ENCODE measurements around the gene SNORC.

Gene SNORC

DNA sequence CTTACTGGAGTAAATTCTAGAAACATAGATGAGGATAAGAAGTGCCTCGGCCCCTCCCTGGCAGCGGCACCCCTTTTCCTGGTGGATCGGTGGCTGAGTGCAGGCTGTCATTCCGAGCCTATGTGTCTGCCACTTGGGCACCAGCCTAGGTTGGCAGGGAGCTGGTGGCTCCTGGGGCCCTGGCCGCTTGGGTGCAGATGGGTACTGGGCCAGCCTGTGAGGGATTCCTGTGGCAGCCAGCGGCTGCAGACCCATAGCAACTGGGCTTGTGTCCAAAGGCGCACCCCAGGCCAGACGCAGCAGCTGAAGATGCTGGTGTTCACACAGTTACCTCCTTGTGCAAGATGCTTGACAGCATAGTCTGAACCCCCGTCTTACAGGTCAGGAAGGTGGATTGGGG is 2.8 kb downstream of the SNORC start:
- ATAC-seq: no peak

GRCh38 chr2:232873292-232873908 is 3.3 kb downstream of the SNORC start:
- ATAC-seq: no peak
- TF ChIP-seq ZNF8 (CRISPR knock-in tag; IDR thresholded peaks at IDR 0.05) (no peak), SNAI2 (CRISPR knock-in tag; IDR thresholded peaks at IDR 0.05) (no peak), GLIS3 (CRISPR knock-in tag; IDR thresholded peaks at IDR 0.05) (no peak), ZFP30 (CRISPR knock-in tag; IDR thresholded peaks at IDR 0.05) (no peak), CSRNP3 (CRISPR knock-in tag; IDR thresholded peaks at IDR 0.05) (no peak)

More for the DNA sequence above, 2.8 kb downstream of the SNORC start:
- TF ChIP-seq ZNF70 (CRISPR knock-in tag; IDR thresholded peaks at IDR 0.05): no peak
- no peak for TF ChIP-seq CSDC2 (CRISPR knock-in tag; IDR thresholded peaks at IDR 0.05)
- TF ChIP-seq CREB5 (CRISPR knock-in tag; IDR thresholded peaks at IDR 0.05; ENCODE audit: low read depth): no peak
- no peak for TF ChIP-seq ZC3H10 (CRISPR knock-in tag; IDR thresholded peaks at IDR 0.05)
- no peak for TF ChIP-seq GLIS3 (CRISPR knock-in tag; IDR thresholded peaks at IDR 0.05)
- TF ChIP-seq, protein P1, sequence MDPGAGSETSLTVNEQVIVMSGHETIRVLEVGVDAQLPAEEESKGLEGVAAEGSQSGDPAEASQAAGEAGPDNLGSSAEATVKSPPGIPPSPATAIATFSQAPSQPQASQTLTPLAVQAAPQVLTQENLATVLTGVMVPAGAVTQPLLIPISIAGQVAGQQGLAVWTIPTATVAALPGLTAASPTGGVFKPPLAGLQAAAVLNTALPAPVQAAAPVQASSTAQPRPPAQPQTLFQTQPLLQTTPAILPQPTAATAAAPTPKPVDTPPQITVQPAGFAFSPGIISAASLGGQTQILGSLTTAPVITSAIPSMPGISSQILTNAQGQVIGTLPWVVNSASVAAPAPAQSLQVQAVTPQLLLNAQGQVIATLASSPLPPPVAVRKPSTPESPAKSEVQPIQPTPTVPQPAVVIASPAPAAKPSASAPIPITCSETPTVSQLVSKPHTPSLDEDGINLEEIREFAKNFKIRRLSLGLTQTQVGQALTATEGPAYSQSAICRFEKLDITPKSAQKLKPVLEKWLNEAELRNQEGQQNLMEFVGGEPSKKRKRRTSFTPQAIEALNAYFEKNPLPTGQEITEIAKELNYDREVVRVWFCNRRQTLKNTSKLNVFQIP (CRISPR knock-in tag; IDR thresholded peaks at IDR 0.05; ENCODE audit: borderline replicate concordance, low read depth): no peak
- TF ChIP-seq ZFP3 (CRISPR knock-in tag; IDR thresholded peaks at IDR 0.05): no peak
- no peak for TF ChIP-seq ZFP30 (CRISPR knock-in tag; IDR thresholded peaks at IDR 0.05)
- TF ChIP-seq SNAI2 (CRISPR knock-in tag; IDR thresholded peaks at IDR 0.05): no peak
- no peak for TF ChIP-seq CSRNP3 (CRISPR knock-in tag; IDR thresholded peaks at IDR 0.05)
- no peak for TF ChIP-seq TCF4 (CRISPR knock-in tag; IDR thresholded peaks at IDR 0.05; ENCODE audit: borderline replicate concordance)
- no peak for TF ChIP-seq ZNF565 (CRISPR knock-in tag; conservative IDR thresholded peaks at IDR 0.05; ENCODE audit: low read depth)
- TF ChIP-seq ZNF8 (CRISPR knock-in tag; IDR thresholded peaks at IDR 0.05): no peak
- no peak for TF ChIP-seq ISL1 (CRISPR knock-in tag; IDR thresholded peaks at IDR 0.05)
- no peak for TF ChIP-seq ARNTL (CRISPR knock-in tag; IDR thresholded peaks at IDR 0.05; ENCODE audit: borderline replicate concordance, low read depth)
- TF ChIP-seq ESRRG (CRISPR knock-in tag; IDR thresholded peaks at IDR 0.05): no peak
- TF ChIP-seq TOX (CRISPR knock-in tag; IDR thresholded peaks at IDR 0.05; ENCODE audit: borderline replicate concordance): no peak
- no peak for TF ChIP-seq OSR1 (CRISPR knock-in tag; IDR thresholded peaks at IDR 0.05)
- no peak for TF ChIP-seq RARB (CRISPR knock-in tag; IDR thresholded peaks at IDR 0.05)

DNA sequence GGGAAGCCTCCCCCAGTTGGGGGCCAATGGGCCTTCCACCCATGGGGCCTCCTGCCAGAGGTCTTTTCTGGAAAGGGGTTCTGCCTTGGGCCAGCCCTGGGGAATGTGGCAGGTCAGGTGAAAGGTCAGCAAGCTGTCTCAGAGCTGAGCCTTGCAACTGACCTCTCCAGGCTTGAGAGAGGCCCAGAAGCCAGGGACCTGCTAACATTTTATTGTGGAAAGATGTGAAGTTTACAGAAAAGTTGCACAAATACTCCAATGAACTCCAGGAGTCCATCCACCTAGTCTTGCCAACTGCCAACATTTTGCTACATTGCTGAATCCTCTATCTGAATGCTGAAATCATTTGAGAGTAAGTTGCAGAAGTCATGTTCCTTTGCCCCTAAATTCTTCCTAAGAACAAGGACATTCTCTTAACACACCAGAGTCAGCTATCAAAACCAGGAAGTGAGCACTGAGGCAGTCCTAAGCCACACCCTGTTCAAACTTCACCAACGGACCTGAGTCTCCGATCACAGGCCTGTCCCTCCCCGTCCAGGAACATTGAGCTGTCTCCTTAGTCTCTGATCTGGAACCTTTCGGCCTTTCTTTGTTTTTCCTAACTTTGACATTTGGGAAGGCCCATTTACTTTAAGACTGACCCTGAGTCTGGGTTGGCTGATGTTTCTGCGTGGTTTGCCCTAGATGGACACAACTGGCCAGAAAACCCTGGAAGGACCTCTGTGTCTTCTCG is 4.0 kb downstream of the SNORC start:
- ATAC-seq: no peak
- TF ChIP-seq OSR1 (CRISPR knock-in tag; IDR thresholded peaks at IDR 0.05) (no peak), TOX (CRISPR knock-in tag; IDR thresholded peaks at IDR 0.05; ENCODE audit: borderline replicate concordance) (no peak), ZFP3 (CRISPR knock-in tag; IDR thresholded peaks at IDR 0.05) (no peak), TCF4 (CRISPR knock-in tag; IDR thresholded peaks at IDR 0.05; ENCODE audit: borderline replicate concordance) (no peak), ESRRG (CRISPR knock-in tag; IDR thresholded peaks at IDR 0.05) (no peak), CSRNP3 (CRISPR knock-in tag; IDR thresholded peaks at IDR 0.05) (no peak), ZNF70 (CRISPR knock-in tag; IDR thresholded peaks at IDR 0.05) (no peak), CSDC2 (CRISPR knock-in tag; IDR thresholded peaks at IDR 0.05) (no peak), ZNF565 (CRISPR knock-in tag; conservative IDR thresholded peaks at IDR 0.05; ENCODE audit: low read depth) (no peak), CREB5 (CRISPR knock-in tag; IDR thresholded peaks at IDR 0.05; ENCODE audit: low read depth) (no peak), SNAI2 (CRISPR knock-in tag; IDR thresholded peaks at IDR 0.05) (no peak), PPARA (CRISPR knock-in tag; IDR thresholded peaks at IDR 0.05; ENCODE audit: borderline replicate concordance) (no peak), ISL1 (CRISPR knock-in tag; IDR thresholded peaks at IDR 0.05) (no peak)
- TF ChIP-seq, protein P2, sequence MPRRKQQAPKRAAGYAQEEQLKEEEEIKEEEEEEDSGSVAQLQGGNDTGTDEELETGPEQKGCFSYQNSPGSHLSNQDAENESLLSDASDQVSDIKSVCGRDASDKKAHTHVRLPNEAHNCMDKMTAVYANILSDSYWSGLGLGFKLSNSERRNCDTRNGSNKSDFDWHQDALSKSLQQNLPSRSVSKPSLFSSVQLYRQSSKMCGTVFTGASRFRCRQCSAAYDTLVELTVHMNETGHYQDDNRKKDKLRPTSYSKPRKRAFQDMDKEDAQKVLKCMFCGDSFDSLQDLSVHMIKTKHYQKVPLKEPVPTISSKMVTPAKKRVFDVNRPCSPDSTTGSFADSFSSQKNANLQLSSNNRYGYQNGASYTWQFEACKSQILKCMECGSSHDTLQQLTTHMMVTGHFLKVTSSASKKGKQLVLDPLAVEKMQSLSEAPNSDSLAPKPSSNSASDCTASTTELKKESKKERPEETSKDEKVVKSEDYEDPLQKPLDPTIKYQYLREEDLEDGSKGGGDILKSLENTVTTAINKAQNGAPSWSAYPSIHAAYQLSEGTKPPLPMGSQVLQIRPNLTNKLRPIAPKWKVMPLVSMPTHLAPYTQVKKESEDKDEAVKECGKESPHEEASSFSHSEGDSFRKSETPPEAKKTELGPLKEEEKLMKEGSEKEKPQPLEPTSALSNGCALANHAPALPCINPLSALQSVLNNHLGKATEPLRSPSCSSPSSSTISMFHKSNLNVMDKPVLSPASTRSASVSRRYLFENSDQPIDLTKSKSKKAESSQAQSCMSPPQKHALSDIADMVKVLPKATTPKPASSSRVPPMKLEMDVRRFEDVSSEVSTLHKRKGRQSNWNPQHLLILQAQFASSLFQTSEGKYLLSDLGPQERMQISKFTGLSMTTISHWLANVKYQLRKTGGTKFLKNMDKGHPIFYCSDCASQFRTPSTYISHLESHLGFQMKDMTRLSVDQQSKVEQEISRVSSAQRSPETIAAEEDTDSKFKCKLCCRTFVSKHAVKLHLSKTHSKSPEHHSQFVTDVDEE (CRISPR knock-in tag; IDR thresholded peaks at IDR 0.05): no peak
